HG02678 (cell line): Measurements from ENCODE around the gene HDAC4.

ENCODE experiments used
- ATAC-seq: cut with Tn5 transposase; IDR thresholded peaks from one replicate; pipeline ENCODE4 v1.9.1; 2021; ENCODE audit warnings: mild to moderate bottlenecking, moderate library complexity; ENCODE audit not compliant: unreplicated experiment

Gene HDAC4

GRCh38 chr2:239162141-239162821, 238.5 kb downstream of the HDAC4 start:
- no peak for ATAC-seq

DNA sequence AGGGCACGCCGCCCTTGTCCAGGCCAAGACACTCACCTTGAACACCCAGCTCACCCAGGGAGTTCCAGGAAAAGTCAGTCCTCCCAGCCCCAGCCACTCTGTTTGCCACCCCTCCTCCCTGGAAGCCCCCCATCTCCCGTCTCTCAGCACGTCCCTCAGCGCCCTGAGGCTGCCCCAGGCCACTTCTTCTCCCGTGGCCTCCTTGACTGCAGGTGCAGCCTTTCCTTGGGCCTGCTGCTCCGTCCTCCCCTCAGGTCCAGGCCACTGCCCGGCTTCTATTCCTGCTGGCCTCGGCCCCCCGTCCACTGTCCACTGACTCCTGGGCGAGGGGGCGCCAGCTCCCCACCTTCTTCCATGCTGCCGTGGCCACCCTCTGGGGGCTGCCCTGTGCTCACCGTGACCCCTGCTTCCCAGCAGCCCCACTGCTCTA, 239.1 kb downstream of the HDAC4 start:
- ATAC-seq = no peak

DNA sequence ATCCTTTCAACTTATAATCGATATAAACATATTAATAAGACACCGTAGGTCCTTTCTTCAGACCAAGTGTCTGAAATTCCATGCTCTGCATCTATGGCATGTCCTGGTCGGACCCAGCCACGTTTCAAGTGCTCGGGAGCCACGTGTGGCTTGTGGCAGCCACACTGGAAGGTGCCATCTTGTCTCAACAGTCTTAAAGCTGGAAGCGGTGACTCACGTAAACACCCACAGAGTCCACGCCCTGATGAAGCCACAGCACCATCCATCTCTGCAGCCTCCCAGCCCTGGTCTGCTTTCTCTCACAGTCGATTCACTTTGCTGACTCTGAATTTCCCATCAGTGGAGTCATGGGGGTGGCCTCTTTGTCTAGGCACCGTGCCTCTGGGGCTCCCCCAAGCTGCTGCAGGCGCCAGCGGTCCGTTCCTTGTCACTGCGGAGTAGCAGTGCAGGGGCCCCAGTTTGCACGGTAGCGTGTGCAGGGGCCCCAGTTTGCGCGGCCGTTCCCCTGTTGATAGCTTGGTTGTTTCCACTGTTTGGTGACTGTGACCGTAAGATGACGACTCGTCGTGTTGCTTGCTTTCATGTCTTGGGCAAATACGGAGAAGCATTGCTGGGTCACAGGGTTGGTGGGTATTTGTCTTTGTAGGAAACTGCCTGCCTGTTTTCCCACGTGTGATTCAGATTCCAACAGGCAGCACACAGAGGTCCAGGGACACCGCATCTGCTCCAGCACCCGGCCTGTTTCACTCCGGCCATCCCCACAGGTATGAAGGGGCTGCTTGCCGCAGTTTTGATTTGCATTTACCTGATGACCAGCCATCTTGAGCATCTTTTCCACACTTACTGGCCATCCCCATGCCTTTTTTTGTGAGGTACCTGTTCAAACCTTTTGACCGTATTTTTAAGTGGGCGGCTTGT, 240.3 kb downstream of the HDAC4 start:
- ATAC-seq = no peak

- ATAC-seq = no peak
These were observed 241.3 kb downstream of the HDAC4 start for GRCh38 chr2:239159476-239159911.

GRCh38 chr2:239158641-239159475, 242.0 kb downstream of the HDAC4 start:
- ATAC-seq = no peak

DNA sequence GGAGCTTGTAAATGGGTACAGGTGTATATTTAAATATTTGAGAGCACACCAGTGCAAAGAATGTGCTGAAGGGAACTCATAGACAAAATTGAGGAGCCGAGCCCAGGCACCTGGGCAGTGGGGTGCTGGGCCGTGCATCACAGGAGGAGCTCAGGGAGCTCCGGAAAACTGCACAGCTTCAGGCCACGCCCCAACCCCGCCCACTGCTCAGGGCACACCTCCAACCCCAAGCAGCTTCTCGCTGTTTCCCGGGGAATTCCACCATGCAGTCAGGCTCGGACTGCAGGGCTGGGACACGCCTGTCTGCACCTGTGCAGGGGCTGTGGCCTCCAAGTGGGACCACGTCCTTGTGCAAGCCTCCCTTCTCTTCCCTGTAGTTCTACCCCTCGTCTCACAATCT, 243.0 kb downstream of the HDAC4 start:
- ATAC-seq = no peak

DNA sequence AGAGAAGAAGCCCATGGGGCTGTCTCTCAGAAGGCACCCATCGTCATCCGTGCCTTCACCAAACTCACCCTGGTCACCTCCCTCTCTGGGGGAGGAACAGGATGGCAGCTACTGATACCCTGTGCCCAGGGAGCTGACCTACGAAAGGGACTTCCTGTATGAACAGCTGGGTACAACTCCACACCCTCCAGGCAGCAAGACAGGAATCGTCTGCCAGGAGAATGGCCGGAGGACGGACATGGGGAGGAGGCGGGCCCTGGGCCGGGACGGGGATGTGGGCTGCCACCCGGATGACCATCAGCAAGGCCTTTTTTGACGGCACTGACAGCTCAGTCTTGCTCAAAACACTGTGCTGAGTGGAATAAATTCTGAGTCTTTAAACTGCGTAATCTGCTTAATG, 243.6 kb downstream of the HDAC4 start:
- no peak for ATAC-seq

GRCh38 chr2:239156516-239157265, 244.1 kb downstream of the HDAC4 start:
- no peak for ATAC-seq

DNA sequence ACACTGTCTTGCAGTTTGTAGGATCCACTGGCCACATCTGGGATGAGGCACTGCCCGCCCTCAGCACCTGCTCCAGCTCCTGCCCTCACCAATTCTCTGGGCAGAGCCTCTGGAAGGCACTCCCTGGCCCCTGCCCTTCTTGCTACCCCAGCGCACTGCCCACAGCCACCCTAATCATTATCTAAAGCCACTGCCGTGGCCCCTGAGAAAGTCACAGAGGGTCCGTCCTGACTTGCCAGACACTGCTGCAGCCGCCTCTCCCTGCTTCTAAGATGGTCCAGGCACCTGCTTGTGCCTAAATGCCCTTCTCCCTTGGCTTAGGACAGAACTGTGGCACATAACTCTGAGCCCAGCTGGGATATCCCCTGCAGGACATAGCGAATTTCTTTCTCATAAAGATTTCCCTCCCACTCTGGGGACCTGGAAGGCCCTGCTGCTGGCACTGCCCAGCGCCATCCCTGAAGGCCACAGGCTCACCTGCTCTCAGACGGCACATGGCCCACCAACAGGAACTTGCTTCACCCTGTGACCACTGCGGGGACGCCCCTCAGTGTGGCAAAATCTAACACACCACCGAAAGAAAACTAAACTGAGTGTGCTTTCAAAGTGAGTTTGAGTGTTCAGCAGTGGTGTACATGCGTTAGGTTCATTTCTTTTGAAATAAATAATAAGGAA, 244.9 kb downstream of the HDAC4 start:
- no peak for ATAC-seq

DNA sequence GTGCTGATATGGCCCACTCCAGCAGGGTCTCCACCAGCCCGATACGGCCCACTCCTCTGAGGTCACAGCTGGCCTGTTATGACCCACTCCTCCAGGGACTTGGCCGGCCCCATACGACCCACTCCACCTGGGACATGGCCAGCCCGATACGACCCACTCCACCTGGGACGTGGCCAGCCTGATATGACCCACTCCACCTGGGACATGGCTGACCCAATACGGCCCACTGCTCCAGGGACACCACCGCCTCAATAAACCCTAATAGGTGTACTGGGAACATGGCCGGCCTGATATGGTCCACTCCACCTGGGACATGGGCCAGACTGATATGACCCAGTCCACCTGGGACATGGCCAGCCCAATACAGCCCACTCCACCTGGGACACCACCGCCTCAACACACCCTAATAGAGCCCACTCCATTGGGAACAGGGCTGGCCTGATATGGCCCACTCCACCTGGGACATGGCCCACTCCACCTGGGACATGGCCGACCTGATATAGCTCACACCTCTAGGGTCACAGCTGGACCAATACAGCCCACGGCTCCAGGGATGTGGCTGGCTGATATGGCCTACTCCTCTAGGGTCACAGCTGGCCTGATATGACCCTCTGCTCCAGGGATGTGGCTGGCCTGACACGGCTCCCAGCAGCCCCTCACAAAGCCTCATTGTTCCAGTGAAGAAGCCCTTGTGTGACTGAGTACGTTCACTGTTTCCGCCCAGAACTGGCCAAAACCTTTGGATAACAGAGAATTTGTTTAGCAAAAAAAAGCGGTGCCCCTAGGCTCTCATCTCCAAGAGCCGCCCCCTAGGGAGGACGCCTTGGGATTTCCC, 245.6 kb downstream of the HDAC4 start:
- ATAC-seq = no peak

DNA sequence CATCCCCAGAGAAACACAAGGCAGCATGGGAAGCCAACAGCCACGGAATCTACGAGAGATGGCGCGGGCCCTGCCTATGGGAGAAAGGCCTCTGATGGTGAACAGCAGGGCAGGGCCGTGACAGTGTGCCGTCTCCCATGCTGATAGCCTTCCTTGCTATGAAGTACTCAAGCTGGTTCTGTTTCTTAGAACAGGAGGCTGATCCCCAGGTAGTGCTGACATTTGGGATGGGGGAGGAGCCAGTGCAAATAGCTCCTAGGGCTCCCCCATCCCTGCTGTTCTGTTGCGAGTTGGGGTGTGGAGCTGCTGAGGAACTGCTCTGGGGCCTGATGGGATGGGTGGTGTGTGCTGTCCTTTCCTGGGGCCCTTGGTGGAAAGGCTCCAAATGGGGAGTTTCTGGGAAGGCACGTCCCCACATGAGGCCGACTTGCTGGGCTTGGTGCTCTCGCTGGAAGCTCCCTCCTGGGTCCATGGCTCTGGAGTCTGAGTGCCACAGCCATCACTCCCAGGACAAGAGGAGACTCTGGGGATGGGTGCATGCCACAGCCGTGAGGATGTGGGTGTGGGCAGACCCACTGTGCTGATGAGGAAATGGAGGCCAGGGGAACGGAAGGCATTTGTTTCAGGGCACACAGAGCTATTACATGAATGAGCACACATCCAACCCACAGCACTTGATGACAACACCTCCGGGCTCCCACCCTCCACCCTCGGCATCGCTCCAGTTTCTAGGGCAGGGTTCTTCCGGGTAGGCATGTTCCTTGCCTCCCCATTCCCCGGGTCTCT, 246.8 kb downstream of the HDAC4 start:
- ATAC-seq = no peak

DNA sequence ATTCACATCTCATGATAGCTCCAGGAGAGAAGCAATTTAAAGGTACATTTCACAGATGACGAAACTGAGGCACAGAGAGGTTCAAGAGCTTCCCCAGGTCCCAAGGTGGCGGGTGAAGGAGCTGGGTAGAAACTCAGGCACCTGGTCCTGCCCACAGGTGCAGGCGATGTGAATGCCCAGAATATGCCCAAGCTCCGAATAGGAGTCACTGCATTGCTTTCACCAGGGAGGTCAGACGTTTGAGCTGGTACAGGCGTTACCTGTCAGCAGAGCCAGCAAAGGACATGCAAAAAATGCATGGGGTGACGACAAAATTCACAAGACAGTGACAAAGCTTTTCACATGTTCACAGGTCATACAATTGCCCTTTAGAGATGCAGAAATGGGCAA, 247.9 kb downstream of the HDAC4 start:
- no peak for ATAC-seq

GRCh38 chr2:239152239-239152915, 248.4 kb downstream of the HDAC4 start:
- no peak for ATAC-seq

GRCh38 chr2:239151201-239152131, 249.4 kb downstream of the HDAC4 start:
- ATAC-seq = no peak

- ATAC-seq = no peak
These were observed 250.5 kb downstream of the HDAC4 start for GRCh38 chr2:239150125-239151011.

- ATAC-seq = no peak
These were observed 251.3 kb downstream of the HDAC4 start for GRCh38 chr2:239149501-239149900.
